Urothelium cell line (cell line): ENCODE results near the gene KRT78.
A peak's percentile ranks its signal among the peaks of the same experiment; 100 is the strongest.

Source experiments
- DNase-seq: peaks from one replicate; pipeline ENCODE4 v3.0.0; 2011; ENCODE audit warnings: low spot score, mixed read lengths
- FAIRE-seq: peaks from 2 replicates; lab custom pipeline; 2011; peaks lifted over from hg19 to GRCh38; lab: Jason Lieb, UNC

Gene KRT78

GRCh38 chr12:52838609-52839435 is 10.0 kb downstream of the KRT78 start:
- FAIRE-seq: no peak
- DNase-seq: no peak

DNA sequence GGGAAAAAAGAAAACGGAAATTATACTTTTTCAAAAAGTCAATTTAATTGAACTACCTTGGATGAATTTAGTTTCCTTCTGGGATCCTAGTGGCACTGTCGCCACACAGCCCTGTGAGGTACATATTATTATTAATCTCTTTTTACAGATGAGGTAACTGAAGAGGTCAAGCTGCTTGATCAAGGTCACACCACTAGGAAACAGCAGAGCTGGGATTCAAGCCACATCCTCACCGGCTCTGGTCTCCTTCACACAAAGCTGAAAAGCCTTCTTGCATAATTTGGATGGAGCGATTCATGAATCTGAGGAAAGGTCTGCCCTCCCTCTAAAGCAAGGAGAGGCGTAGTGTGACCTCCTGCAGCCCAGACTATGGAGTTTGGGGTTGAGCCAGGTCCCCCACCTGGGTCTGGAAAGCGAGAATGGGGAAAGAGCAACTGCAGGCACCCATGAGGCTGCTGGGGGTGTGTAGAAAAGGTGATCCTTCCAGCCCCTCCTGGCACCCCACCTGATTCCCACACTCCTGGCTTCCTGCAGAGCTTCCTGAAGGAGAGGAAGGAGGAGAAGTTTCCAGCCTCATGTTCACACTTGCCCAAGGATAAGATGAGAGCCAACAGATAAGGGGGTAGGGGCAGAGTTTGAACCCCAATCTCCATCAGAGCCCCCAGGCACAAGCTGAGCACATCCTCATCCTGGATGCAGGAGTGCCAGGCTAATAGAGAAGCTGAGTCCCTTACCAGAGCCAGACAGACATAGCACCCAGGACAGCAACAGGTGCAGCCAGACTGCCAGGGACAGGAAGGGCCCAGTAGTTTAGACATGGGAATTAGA is 10.8 kb downstream of the KRT78 start:
- no peak for FAIRE-seq

GRCh38 chr12:52837413-52837741 is 11.4 kb downstream of the KRT78 start:
- FAIRE-seq: peak; percentile 66
- peak; percentile 79 for DNase-seq

More for the DNA sequence above, 10.8 kb downstream of the KRT78 start:
- DNase-seq: no peak

DNA sequence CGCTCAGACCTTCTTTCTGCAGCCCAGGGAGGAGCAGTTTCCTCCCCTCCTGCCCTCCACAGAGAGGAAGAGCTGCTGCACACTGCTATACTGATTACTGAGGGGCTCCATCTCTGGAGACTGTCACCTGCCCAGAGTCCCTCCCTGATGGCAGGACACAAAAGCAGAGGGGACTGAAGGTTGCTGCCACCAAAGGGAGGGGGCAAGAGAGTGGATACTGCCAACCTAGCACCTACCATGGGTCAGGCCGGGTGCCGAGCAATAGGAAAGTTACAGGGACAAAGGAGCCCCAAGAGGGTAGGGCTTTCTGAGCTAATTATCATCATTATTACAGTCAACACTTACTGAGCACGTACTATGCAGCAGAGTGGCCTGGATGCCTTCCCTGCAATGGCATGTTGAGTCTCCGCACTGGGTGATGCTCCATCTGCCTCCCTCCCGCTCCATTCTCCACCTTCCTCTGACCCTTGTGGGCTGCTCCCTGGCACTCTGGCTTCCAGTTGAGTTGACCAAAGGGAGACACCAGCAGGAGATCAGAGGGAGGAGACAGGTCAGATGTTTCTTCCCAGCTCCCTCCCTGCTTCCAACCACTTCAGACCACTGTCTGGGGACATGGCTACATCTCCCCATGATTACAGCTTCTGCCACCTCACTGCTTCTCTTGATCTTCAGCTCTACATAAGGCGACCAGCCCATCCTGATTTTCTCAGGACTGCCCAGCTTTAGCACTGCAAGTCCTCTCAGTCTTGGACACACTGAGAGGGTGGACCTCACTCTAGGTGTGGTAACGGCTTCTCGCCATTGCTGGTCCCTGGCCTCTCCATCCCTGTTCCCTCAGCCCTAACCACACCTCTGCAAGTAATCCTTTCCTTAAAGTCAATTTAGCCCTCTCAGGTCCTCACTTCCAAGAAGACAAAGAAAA is 12.0 kb downstream of the KRT78 start:
- FAIRE-seq: no peak

GRCh38 chr12:52836042-52836466 is 12.7 kb downstream of the KRT78 start:
- DNase-seq (peak; percentile 63), FAIRE-seq (no peak)

More for the DNA sequence above, 12.0 kb downstream of the KRT78 start:
- no peak for DNase-seq

DNA sequence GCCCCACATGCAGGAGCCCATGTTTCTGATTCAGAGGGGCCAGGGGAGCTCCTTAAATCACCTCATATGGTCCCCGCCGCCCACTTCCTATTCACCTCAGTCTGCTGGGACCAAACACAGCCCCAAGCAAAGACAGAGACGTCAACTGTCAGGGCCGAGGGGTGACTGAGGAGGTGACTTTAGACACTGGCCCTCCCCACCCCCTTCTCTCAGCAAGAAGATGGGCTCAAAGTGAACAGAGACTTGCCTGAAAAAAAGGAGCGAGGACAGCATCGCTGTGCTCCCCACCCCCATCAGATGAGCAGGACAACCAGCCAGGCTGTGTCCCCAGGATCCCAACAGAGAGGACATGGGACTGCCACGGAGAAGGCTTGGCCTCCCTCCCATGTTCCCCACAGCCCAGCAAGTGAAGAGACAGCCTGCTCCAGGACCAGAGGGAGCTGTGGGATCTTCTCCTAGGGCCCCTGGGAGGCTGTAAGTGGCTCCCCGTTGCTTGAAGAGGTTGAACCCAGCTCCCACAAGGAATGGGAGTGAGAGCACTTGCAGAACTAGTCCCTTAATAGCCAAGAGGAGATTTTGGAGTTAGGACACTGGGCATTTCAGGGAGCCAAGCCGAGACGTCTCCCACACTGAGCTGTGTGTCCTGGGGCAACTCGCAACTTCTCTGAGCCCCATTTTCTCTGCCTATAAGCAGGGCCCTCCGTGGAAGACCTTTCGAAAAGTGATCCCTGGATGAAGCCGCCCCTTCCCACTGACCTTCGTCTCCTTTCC is 13.3 kb downstream of the KRT78 start:
- DNase-seq: no peak
- FAIRE-seq: no peak

DNA sequence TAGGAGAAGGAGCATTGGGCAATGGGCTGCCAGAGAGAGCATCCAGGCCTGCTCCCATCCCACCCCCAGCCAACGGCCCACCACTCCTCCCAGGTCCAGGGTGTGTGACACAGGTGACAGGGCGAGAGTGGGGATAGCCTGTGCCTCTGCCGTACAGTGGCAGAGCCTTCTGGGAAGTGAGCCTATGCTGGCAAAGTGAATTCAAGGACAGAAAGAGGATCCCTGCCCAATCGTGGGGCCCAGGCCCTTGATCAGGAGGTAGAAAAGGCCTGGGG is 14.1 kb downstream of the KRT78 start:
- DNase-seq (no peak), FAIRE-seq (no peak)

DNA sequence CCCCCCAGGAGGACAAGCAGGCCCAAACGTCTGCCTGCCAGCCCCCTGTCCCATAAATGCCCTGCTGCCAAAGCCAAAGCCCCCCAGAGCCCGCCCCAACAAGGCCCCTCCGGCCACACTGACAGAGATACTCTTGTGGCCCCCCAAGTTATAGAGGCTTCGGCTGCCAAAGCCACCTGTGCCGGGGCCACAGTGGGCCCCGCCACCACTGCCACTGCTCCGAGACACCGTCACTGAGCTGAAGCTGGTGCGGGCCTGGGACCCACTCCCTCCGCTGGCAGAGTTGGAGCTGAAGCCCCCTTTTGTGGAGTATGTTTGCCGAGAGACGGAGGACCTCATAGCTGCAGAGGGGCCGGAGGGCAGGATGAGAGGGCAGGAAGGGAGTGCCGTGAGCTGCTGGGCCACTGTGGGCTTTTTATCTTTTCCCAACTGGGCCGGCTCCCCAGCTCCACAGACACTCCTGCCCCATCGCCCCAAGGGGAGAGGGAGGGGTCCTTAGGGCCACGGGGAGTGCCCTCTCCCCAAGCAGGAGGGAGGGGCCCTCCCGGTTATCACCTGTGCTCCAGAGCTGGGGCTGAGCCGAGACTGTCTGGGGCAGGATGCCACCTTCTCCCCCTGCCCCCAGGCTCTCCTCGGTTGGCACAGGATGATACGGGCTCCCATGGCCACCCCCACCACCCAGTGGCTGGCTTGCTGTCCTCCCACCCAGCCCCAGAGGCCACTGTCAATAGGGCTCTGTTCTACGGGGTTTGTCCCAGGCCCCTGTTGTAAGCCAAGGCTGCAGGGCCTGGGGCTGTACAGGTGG is 14.7 kb downstream of the KRT78 start, which contains the start of gene KRT79:
TSS of gene KRT79 (minus strand) at position 390 of the 805 bp plus-strand sequence. CDS start at position 339, 51 bp downstream.
- FAIRE-seq (no peak), DNase-seq (no peak)

DNA sequence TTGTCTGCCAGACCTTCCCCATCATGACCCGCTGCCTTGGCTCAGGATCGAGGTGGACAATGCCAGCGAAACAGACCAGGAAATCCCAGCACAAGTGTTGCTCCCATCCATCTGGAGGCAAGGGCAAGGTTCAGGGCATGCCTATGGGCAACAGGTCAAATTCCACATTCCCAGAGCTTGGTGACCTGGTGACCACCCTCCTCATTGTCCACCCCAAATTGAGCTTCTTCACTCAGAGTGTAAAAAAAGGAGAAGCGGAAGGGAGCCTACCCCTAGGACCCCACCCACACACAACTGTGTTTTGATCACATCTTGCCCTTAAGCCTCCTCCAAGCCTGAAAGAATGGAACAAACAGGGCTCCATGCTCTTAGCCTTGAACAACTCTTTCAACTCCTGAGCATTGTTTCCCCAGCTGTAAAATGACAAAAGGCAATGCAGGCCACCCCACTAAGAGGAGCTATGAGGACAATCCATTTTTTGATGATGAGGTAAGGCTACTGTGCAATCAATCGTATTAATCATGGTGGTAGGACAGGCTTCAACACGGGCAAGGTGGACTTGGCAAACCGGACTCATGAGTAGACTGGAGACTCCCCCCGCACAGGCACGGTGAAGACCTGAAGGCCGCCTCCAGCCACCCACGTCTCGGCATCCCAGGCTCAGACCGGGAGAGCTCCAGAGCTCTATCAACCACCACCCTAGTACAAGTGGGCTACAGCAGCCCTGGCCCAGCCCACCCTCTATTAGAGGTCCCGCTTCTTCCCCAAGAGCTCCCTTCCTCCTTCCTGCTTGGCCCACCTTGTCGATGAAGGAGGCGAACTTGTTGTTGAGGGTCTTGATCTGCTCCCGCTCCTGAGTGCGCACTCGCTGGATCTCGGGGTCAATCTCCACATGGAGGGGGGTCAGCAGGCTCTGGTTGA is 15.5 kb downstream of the KRT78 start:
- DNase-seq (no peak), FAIRE-seq (no peak)

DNA sequence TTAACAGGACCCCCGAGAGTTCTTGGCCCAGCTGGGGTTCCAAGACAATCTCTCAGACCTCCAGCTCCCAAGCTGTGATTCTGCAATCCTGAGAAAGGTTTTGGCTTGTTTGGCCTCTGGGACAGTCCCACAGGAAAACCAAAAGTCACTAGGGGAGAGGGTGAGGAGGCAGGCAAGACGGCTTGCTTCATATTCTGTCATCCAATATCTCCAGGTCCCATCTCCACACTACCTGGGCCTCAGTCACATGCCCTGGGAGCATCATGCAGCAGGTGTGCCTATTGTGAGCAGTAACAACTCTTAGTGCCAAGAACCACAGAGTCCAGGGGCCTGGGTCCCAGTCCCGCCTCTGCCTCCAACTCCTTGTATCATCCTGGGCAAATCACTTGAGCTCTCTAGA is 16.3 kb downstream of the KRT78 start:
- FAIRE-seq (no peak), DNase-seq (no peak)

- FAIRE-seq (no peak), DNase-seq (no peak)
Measured at GRCh38 chr12:52831251-52831650, 17.5 kb downstream of the KRT78 start.

- no peak for DNase-seq
- FAIRE-seq: no peak
Measured at GRCh38 chr12:52829986-52830770, 18.6 kb downstream of the KRT78 start.

- DNase-seq (no peak), FAIRE-seq (no peak)
Measured at GRCh38 chr12:52828591-52829021, 20.2 kb downstream of the KRT78 start.

- FAIRE-seq: no peak
- DNase-seq: no peak
Measured at GRCh38 chr12:52828156-52828555, 20.6 kb downstream of the KRT78 start.

DNA sequence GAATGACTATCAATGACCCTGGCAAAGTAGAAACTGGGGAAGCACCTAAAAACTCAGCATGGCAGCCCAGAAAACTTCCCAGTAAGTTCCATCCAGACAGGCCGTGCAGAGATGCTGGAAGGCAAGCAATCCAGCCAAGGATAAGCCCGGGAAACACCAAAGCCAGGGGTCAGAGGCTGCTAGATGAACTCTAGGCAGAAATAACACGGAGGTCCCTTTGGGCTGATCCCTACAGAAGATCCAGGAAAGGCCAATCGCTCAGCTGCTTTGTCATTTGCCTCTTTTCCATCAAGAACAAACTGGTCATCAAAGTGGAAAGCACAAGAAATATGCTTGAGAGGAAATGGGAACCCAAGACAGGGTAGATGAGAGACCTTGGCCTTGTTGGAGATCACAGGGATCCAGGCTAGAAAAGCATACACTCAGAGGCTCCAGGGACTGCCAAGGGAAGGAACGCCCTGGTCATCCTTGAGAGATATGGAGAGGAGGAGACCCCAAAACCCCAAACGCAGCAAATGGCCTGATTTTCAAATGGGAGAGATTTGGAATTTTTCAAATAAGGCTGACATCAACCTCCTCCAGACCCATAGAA is 21.2 kb downstream of the KRT78 start:
- DNase-seq (no peak), FAIRE-seq (no peak)

GRCh38 chr12:52826611-52827498 is 21.9 kb downstream of the KRT78 start:
- DNase-seq: no peak
- FAIRE-seq: no peak
